GM18520 (cell line): ENCODE data around the gene LGI4.

Experiments
- ATAC-seq: cut with Tn5 transposase; IDR thresholded peaks from one replicate; pipeline ENCODE4 v1.9.1; 2021; ENCODE audit not compliant: unreplicated experiment

LGI4 gene

DNA sequence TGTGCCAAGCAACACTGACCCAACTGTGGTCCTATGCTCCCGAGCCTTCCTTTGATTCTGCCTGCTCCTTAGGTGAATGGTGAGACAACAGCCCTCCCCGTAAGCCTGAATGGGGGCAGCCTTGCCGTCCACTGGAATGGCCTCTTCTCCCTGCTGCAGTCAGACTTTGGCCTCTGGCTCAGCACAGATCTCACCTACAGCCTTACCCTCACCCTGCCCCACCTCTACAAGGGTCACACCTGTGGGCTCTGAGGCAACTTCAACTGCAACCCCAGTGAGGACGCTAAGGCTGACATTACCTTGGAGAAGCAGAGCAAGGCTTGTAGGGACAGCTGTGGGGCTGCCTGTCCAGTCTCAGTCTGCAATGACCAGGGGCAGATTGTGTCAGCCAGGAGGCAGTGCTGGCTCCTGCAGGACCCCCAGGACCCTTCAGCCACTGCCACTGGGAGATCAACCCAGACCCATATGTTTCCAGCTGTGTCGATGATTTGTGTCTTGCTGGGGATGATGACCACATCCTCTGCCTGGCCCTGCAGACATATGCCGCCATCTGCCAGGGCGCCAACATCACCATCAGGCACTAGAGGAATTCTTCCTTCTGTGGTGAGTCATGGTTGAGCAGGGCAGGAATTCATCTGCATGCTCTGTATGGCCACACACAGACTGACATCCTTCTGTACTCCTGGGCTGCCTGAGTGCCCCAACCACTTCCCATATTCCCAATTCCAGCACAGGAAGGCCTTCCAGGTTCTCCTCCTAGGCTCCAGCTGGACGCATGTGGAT, 46.5 kb downstream of the LGI4 start:
- no peak for ATAC-seq

DNA sequence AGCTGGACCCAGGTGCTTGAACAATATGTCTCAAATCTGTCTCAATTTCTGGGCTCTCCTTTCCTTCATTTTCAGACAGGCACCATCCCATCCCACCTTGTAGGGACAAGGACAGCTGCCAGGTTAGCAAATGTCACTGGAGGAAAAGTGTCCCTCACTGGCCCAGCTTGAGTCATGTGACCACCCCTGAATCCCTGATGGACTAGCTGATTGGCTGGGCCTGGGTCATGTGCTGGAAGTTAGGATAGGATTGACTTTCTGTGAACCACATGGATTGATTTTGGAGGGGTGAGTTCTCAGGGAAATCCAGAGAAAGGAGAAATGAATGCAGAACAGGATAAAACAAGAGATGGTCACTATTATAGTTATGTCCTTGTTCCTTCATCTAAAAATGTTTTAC, 47.5 kb downstream of the LGI4 start:
- no peak for ATAC-seq

DNA sequence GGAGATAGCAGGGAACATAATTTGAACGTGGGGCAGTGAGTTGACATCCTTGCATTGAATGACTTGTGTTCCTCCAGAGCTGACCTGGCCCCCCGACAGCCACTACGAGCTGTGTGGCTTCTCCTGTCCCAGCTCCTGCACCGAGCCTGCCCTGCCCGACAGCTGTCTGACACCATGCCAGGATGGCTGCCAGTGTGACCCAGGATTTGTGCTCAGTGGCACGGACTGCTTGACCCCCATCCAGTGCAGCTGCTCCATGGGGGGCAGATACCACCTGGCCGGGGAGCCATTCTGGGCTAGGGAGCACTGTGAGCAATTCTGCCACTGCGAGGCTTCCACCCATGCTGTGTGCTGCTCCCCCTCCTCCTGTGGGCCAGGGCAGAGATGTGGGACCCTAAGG, 48.4 kb downstream of the LGI4 start:
- no peak for ATAC-seq

- peak; percentile 57 for ATAC-seq
These were observed 48.9 kb downstream of the LGI4 start for GRCh38 chr19:35085947-35086346.

- no peak for ATAC-seq
These were observed 50.4 kb downstream of the LGI4 start for GRCh38 chr19:35084509-35084762.

DNA sequence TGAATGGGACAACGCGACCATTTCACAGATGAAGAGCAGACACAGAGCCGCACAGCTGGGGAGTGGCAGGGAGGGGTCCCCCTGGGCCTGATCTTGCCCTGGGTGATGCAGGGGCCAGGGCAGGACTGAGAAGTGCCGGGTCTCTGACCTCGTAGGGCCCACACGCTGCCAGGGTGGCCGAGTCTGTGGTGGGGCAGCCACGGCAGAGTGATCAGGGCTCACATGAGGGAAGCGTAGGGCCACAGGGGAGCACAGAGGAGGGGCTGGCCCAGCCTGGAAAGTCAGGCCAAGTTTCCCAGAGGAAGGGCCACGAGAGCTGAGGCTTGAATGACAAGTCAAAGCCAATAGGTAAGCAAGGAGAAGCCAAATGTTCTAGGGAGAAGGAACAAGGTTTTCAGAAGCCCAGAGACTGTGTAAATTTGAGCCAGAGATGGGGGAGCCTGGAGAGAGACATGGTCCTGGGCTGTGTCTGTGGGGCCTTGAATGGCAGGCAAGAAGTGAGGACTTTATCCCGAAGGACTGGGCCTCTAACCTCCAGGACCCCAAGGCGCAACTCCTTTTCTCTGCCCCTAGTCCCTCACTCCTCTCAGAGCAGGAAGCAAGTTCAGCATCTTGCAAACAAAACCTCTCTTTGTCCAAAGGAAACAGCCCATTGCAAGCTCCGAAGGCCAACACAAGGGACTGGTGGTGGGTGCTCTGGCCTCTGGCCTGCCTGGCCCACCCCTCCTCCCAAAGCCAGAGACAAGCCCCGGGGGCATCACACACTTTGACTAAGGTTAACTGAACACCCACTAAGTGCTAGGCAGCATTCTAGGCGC, 51.0 kb downstream of the LGI4 start:
- no peak for ATAC-seq

DNA sequence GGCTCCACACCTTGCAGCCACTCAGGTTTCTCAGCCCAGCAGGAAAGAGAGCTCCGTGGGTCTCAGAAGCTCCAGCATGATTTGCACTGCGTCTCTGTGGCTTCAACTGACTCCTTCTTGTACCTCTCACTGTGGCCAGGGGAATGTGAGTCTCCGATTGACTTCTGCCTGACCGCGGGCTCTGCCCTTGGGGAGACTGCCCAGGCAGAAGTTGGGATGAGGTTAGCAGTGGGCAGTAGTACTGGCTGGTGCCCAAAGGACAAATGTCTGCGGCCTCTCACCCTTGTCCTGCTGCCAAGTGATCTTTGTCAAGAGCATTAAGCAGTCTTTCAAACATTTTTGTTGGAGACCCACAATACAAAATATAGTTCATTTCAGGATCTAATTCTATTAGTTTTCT, 53.7 kb downstream of the LGI4 start:
- no peak for ATAC-seq

DNA sequence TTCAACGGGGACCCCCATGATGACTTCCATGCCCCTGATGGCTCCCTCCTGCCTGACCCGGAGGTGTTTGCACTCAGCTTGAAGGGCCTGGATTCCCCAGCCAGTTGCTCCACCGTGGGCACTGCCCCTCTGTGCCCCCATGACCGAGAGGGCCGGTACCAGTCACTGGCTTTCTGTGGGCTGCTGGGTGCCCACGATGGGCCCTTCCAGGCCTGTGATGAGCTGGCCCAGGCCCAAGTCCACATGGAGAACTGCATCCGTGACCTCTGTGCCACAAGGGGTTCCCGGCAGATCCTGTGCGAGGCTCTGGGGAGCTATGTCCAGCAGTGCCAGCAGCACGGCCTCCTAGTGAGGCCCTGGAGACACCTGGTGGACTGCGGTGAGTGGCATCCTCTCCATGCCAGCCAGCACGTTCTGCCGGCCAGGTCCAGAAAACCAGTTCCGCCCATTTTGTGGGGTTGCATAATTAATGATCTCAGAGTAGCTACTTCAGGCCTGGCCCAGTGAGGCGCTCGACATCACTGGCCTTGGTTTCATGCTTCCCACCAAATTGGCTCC, 54.2 kb downstream of the LGI4 start:
- no peak for ATAC-seq

- ATAC-seq: no peak
These were observed 55.0 kb downstream of the LGI4 start for GRCh38 chr19:35079826-35080225.

GRCh38 chr19:35077411-35078223, 57.2 kb downstream of the LGI4 start:
- no peak for ATAC-seq

- no peak for ATAC-seq
These were observed 58.2 kb downstream of the LGI4 start for GRCh38 chr19:35076657-35077056.

DNA sequence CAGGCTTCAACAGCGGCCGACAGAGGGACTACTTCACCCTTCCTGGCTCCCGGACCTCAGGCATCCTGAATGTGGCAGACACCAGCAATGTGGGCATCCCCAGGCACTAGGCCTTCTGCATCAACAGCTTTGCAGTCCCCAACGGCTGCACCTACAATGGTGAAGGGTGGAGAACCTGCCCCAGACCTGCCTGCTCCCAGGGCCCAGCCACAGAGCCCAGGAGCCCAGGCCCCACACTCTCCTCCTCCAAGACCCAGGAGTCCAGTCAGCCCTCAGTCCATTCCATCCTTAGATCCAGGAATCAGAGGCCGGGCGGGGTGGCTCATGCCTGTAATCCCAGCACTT, 58.9 kb downstream of the LGI4 start:
- no peak for ATAC-seq

DNA sequence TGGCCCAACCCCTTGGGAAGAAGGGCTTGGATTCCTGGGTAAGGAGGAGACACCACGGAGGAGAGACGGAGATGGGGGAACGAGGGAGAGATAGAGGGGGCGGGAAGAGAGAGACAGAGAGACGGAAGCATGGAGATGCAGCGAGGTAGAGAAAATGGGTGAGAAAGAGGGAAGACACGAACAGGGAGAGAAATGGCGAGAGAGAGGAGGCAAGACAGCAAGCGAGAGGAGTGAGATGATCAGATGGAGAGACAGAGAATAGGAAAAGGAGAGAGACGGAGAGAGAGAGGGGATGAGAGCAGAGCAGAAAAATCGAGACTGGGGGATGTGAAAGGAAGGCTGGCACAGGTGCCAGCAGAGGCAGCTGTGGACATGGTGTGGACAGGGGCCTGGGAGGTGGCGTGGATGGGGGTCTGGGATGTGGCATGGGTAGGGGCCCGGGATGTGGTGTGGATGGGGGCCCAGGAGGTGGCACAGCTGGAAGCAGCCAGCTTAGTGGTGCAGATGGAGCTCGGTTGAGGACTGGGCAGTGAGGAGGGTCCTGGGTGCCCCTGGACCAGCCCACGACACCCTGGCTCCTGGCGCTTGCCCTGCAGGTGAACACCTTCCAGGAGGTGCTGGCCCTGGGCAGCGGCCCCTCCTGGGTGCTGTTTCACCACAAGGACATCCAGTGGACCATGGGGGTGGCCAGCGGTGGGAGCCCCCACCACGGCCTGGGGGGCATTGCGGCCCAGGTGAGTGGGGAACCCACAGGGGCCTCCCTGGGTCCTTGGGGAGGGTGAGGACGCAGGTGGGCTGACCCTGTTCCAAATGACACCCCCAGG, 59.4 kb downstream of the LGI4 start:
- no peak for ATAC-seq
